Amygdala (tissue), 56 donors: ENCODE results near the gene CCR6.

Experiments
- DNase-seq, 56 donors: peaks; one replicate each; lab custom pipeline; 2025; lab: John Stamatoyannopoulos, UW

Gene CCR6

DNA sequence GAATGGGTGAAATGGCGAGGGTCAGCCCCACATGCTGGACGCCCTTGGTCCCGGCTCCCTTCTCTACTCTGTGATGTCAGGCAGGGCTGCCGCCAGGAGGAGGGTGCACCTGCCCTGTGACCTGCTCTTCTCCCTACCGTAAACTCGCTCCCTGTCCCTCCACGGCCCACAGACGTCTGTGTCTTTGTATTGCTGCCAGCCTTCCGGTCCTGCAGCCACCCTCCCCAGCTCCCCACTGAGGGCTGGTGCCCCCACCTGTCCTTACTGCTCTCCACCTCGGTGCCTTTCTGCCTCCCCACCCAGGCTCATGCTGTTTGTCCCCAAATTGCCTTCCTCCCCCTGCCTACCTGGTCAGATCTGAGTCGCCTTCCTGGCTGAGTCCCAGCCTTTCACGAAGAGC lies 4.1 kb upstream of the CCR6 start:
- DNase-seq: no peak

DNA sequence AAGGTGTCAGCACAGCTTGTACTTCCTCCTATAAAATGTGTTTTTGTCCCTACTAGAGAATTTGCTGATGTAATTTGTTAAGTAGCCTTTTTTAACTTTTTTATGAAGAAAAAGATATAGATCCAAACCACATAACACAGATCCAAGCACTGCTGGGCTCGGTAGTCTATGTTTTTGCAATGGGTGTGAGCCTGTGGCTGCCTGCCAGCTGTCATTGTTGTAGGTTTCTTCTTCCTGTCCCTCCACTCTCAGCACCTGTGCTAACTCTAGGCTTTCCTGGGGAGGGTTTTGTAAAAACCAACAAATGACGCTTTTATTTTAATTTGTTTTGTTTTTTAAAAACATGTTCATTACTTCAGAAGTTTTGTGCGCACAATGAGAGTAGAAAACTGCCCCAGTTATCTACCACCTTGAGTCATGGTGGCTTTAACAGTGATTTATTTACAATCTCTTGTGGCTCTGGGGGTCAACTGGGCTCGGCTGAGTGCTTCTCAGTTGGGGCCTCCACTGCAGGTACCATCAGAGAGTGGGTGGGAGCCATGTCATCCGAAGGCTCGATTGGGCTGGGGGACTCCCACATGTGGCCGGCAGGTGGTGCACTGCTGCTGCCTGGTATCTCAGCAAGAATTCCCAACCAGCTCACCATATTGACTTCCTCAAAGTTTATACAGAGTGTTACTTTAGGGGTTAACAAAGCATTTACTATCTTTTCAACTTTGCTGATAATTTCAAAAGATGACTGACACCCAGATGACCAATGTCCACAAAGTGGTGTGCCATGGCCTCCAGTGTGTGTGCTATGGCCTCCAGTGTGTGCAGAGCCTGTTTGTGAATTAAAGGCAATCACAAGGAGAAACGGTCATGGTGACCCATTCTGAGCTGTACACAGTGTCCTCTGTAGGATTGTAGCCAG lies 3.0 kb upstream of the CCR6 start:
- no peak for DNase-seq

DNA sequence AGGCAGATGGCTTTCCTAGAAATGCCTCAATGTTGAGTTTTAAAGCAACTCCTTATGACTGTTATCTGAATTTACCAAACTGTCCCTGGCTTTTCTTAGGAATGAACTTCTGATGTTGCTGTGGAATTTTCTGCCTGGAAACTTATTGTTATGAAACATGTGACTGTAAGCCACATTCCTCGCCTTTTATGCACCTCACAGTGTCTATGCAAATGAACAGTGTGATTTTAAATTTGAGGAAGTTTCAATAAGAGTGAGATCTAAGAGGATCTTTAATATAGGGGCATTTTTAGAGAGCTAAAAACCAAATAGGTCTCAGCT lies 2.4 kb upstream of the CCR6 start:
- no peak for DNase-seq

DNA sequence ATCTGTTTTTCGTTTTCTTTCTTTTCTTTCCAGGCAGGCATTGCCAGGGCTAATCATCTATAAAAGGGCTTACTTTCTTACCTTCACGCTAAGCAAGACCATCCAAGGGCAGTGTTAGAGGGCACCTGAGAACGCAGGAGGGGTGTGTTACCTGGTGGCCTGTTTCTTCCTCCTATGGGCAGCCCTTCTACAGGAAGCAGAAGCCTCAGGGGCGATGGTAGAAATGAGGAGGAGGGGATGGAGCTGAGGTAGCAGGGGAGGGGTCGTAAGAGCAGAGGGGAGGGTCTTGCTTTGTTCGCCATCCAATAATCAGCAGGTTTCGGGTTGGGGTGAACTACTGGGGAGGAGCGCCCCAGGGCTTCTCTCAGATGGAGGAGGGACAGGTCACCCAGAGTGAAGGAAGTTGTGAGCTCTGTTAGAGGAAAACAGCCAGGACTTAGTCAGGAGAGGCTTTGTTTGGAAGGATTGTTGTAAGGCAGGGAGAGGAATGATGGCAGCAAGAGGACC lies 1.5 kb upstream of the CCR6 start:
- no peak for DNase-seq

GRCh38 chr6:167122041-167122826 lies 662 bp upstream of the CCR6 start:
- DNase-seq: no peak

DNA sequence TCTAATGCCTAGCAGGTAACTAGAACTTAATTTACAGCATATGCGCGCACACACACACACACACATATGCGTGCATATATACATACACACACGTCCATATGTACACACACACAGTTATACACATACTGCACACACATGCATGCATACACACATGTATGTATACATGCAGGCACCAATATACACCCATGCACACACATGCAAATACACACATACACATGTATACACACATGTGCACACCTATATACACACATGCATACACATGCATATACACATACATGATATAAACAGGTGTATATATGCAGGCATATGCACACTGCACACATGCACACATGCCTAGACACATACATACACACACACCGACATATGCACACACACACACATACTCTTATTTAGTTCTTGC lies 1.9 kb downstream of the CCR6 start:
- DNase-seq: no peak

GRCh38 chr6:167125410-167125809 lies 2.5 kb downstream of the CCR6 start:
- no peak for DNase-seq

DNA sequence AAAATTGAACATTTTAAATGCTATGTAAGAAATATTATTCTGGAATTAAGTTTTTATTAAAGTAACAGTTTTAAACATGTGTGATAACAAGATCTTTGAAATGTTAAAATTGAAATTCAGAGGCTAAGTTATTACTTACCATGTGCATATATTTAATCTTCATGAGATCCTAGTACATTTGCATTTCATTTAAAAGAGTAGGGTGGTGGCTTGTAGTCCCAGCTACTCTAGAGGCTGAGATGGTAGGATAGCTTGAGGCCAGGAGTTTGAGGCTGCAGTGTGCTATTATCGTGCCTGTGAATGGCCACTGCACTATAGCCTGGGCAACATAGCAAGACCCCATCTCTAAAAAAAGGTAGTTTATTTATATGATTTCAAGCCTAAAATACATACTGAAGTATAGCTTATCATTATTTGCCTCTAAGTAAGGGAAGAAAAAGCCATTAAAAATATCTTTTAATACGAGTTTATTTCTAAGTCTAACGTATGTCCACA lies 3.0 kb downstream of the CCR6 start:
- no peak for DNase-seq

DNA sequence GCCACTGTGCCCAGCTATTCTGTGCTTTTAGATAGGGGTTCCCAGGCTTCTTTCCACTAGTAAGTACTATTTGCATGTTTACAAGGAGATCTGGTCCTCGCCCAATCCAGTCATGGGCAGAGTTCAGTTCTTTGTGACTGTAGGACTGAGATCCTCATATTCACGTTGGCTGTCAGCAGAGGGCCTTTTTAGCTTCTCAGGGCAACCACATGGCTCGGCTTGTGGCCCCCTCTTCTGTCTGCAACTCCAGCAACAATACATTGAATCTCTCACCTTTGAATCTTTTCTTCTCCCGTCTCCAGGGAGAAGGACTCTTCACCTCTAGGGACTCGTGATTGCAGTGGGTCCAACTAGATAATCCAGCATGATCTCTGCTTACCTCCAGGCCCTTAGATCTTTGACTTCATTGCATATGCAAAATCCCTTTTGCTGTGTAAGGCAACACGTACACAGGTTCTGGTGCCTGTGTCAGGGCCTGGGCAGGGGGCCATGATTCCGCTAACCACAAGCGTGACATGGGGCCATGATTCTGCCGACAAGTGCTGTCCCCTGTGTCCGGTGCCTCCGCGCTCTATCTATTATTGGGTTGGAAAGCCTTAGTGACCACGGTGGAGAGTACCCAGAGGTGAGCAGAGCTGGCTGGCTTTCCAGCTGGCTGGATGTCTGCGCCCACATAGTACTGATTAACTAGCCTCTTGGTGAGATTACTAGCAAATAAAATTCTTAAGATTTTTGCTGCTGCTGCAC lies 5.1 kb downstream of the CCR6 start:
- no peak for DNase-seq

GRCh38 chr6:167129159-167129558 lies 6.3 kb downstream of the CCR6 start:
- no peak for DNase-seq

DNA sequence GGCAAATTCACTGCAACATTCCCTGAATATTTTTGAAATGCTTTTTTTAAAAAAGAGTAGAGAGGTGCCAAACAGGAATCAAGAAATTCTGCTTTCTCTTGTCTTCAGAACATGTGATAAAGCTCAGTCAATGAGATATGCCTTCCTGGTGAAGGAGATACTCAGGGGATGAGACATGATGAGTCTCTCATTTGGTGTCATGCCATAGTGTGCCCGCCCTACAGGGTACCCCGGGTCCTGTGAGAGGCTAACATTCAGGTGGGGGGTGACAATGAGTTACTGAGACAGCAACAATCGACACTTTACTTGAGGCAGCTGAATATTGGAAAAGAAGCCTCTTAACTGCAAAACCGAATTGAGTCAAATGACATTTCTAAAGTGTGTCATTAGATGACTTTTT lies 6.7 kb downstream of the CCR6 start:
- DNase-seq: no peak

GRCh38 chr6:167130008-167130677 lies 7.2 kb downstream of the CCR6 start:
- peak in 4 of 56 donors; percentile 13 to 44 (median 27) for DNase-seq

GRCh38 chr6:167130712-167131684 lies 8.1 kb downstream of the CCR6 start:
- DNase-seq: no peak

DNA sequence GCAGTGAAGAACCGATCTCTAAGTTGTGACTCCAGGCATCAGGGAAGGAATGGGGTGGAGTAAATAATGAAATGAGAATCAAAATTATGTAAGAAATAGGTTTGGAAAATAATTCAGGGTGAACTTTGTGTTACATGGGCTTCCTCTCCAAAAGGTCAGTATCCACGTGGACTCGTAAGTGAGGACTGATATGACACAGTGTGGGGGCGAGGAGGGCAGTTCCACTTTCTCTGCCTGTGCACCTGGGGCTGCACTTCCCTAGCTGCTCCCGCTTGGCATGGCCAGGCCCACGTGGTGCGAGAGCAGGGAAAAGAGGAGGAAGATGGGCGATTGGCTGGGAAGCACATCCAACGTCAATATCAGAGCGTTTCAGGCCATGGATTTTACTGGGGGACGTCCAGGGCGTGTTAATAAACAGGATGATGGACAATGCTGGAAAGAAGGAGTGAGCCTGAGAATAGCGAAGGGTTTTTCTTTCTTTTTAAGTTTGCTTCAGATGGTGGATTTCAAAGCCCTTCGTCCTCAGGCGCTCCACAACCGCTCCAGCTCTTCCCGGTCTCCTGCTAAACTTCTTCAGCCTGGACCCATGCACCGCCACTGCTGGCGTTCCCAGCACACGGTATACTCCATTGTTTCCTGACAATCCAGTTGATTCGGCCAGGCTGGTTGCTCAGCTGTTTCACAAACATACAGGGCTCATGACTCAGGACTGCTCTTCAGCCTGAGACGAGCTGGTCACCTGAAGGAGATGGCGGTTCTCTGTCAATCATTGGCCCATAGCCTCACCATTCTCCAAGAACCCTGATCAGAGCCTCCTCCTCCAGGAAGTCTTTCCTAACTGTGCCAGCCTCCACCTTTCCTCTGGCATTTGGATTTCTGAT lies 11.8 kb downstream of the CCR6 start:
- DNase-seq: no peak

DNA sequence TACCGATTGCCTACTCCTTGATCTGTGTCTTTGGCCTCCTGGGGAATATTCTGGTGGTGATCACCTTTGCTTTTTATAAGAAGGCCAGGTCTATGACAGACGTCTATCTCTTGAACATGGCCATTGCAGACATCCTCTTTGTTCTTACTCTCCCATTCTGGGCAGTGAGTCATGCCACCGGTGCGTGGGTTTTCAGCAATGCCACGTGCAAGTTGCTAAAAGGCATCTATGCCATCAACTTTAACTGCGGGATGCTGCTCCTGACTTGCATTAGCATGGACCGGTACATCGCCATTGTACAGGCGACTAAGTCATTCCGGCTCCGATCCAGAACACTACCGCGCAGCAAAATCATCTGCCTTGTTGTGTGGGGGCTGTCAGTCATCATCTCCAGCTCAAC lies 13.5 kb downstream of the CCR6 start:
- no peak for DNase-seq

DNA sequence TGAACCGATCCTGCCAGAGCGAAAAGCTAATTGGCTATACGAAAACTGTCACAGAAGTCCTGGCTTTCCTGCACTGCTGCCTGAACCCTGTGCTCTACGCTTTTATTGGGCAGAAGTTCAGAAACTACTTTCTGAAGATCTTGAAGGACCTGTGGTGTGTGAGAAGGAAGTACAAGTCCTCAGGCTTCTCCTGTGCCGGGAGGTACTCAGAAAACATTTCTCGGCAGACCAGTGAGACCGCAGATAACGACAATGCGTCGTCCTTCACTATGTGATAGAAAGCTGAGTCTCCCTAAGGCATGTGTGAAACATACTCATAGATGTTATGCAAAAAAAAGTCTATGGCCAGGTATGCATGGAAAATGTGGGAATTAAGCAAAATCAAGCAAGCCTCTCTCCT lies 14.2 kb downstream of the CCR6 start:
- no peak for DNase-seq

DNA sequence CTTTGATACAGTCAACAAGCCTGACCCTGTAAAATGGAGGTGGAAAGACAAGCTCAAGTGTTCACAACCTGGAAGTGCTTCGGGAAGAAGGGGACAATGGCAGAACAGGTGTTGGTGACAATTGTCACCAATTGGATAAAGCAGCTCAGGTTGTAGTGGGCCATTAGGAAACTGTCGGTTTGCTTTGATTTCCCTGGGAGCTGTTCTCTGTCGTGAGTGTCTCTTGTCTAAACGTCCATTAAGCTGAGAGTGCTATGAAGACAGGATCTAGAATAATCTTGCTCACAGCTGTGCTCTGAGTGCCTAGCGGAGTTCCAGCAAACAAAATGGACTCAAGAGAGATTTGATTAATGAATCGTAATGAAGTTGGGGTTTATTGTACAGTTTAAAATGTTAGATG lies 15.0 kb downstream of the CCR6 start:
- DNase-seq: no peak

DNA sequence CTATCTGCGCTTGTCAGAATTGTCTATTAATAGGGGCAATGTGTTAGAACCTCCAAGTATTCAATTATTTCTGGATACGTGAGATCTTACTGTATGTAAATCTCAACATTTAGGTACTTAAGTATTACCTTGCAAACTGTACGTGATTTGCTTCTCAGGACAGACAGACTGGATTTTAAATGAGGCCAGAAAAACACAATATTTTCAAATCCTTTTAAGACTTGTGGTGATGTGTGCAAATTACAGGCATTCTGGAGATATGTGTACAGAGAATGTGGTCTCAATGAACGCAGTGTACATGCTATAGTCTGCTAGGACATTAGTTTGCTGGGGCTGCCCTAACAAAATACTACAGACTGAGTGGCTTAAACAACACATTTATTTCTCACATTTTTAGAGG lies 16.9 kb downstream of the CCR6 start:
- no peak for DNase-seq
